LNCAP (cell line): ENCODE measurements around the gene RNF212B.

ENCODE experiments used
- TF ChIP-seq, protein P1 (sequence below): fragments of 450-650 bp; IDR thresholded peaks from 2 replicates; pipeline ENCODE4 v1.5.1; 2017; ENCODE audit warnings: mild to moderate bottlenecking

Gene RNF212B

DNA sequence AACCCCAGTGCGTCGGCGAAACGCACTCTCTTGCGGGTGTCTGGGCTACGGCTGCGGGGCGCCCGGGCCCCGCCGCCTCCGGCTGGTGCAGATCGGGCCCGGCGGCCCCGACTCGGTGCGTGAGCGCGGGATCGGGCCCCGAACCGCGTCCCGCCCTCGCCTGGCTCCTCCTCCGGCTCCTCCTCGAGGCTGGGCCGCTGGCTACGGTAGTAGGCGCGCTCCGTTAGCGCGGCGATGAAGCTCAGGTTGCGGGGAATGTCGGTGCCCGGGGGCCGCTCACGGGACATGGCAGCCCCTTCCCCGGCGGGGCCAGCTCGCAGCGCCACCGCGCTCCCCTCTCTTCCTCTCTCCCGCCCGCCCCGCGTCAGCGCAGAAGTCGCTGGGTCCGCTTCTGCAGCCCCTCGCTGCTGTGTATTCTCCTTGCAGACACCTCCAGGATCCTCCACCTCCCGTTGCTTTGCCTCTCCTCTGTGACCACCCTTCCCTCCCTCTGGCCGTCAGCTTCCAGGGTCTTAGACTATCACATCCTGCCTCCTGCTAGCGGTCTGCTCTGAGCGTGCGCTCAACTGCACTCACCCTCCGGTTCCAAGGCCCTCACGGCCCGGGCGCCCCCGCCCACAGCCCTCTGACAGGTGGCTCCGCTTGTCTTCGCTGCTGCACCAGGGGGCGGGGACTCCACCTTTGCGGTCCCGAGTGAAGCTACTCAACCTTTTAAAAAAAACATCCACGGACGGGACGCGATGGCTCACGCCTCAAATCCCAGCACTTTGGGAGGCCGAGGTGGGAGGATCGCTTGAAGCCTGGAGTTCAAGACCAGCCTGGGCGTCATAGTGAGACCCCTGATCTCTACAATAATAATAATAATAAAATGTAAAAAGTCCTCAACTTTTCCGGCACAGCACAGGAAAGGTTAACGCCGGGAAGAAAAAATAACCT, 64.8 kb downstream of the RNF212B start, which contains the start of gene PPP1R3E:
Gene PPP1R3E, minus strand, starts transcription at position 570 of the 936 bp plus-strand sequence. Its CDS starts 283 bp downstream, at position 287.
- TF ChIP-seq, protein P1, sequence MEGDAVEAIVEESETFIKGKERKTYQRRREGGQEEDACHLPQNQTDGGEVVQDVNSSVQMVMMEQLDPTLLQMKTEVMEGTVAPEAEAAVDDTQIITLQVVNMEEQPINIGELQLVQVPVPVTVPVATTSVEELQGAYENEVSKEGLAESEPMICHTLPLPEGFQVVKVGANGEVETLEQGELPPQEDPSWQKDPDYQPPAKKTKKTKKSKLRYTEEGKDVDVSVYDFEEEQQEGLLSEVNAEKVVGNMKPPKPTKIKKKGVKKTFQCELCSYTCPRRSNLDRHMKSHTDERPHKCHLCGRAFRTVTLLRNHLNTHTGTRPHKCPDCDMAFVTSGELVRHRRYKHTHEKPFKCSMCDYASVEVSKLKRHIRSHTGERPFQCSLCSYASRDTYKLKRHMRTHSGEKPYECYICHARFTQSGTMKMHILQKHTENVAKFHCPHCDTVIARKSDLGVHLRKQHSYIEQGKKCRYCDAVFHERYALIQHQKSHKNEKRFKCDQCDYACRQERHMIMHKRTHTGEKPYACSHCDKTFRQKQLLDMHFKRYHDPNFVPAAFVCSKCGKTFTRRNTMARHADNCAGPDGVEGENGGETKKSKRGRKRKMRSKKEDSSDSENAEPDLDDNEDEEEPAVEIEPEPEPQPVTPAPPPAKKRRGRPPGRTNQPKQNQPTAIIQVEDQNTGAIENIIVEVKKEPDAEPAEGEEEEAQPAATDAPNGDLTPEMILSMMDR = no peak

DNA sequence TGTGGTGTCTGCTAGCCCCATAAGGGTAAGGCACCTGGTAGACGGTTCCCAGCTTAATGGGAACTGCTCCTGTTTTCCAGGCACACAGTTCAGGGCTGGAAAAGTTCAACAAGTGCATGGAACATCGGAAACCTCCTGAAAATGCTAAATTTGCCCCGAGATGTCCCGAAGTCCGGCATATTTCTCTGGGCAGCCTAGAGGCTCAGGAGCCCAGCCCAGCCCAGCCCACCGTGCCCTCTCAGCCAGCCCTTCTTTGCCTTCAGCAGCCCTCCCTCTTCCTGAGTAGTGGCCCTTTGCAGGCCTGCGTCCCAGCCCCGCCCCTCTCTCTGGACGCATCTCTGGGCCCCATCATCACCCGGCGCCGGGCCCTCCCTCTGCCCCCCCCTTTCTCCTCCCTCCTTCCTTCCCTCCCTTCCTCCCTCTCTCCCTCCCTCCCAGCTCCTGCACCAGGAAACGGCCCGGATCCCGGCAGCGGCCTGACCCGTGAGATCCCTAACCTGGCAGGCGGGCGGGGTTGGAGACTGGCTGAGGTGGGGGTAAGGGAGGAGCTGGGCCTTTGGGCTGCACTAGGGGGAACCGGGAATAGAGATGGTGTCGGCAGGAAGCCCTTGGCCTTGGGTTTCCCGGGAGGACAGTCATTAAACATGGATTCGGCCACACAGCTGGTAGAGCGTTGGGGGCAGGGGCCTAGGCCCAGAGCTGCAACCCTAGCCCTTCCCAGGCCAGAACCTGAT, 68.8 kb downstream of the RNF212B start, which contains the start of gene BCL2L2:
Gene BCL2L2, plus strand, starts transcription at position 422 of the 734 bp plus-strand sequence. CDS start 935 bp downstream, outside the sequence.
- TF ChIP-seq, protein P1 = no peak

DNA sequence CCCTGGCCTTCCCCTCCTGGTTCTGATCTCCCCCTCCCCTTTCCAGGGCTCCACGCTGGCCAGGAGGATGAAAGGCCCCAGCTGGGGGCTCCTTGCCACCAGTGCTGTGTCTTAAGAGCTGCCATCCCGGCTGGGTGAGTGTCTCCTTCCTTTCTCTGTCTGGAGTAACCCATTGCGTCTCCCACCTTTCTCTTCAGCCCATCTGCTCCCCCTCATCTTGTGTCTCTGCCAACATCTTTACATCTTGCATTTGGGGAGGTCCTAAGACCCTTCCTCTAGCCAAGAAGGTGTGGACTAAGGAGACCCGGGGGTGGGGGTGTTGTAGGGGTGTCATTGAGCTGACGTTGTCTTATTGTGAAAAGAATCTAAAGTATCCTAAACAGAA, 69.4 kb downstream of the RNF212B start:
- TF ChIP-seq, protein P1 = no peak

DNA sequence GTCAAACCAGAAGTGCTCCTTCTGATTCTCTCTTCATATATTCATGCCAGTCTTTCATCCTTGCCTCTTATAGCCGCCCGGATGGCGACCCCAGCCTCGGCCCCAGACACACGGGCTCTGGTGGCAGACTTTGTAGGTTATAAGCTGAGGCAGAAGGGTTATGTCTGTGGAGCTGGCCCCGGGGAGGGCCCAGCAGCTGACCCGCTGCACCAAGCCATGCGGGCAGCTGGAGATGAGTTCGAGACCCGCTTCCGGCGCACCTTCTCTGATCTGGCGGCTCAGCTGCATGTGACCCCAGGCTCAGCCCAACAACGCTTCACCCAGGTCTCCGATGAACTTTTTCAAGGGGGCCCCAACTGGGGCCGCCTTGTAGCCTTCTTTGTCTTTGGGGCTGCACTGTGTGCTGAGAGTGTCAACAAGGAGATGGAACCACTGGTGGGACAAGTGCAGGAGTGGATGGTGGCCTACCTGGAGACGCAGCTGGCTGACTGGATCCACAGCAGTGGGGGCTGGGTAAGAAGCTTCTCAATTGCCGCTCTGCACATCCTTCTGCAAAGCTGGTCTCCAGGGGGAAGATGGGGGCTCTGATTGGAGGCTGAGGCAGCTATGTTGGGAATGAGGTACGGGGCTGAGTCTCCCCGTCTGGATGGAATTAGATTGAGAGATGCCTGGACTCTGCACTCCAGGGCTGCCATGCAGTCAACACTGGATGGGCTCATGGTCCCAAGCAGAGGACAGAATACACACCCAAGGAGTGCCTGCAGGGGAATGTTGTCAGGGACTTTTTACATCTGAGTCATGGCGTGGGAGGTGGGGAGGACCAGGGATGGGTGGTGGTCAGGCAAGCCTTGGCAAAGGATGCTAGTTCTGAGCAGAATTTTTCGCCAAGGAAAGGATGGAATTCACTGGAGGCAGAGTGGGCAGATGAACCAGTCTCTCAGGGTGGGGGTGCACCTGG, 70.2 kb downstream of the RNF212B start:
- TF ChIP-seq, protein P1 = no peak

GRCh38 chr14:23308721-23309445, 71.1 kb downstream of the RNF212B start:
- TF ChIP-seq, protein P1 = no peak

DNA sequence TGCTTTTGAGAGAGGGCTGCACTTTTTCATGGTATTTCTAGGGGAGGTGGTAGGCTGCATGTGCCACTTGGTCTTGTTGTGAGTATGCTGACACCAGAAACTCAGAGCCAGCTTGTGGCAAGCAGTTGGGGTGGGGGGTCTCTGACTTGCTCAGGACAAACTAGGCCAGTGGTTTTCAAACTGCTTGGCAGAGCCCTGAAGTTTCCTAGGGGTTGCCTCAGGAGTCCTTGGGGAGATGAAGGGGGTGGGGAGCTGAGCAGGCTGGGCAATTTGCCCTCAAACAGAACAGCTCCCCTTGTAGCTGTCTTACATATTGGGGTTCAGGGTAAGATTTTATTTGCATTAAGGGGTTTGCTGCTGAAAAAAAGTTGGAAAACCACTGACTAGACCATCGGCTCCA, 72.8 kb downstream of the RNF212B start:
- TF ChIP-seq, protein P1 = no peak
